Stimulated activated naive B cell treated with anti-CD40 and anti-IgM and Interleukin-4, amounts not matched to agents 10 μg/mL and 1 μg/mL and 100 μg/mL, for 72 hours (primary cell): Measurements from ENCODE around the gene SYPL2.
A peak's percentile ranks its signal among the peaks of the same experiment; 100 is the strongest.

Experiments used
- ATAC-seq, 2 donors: fragments of 150-1000 bp; cut with Tn5 transposase; replicated peaks; 2 replicates each; pipeline ENCODE4 v1.10.0; 2021; ENCODE audit warnings: moderate library complexity in 1 of 2
- DNase-seq: peaks from one replicate; pipeline ENCODE4 v3.0.0; 2021
- H3K27ac Mint-ChIP-seq: one replicate; pipeline ENCODE4 v1.8.0; 2022; ENCODE audit warnings: mild to moderate bottlenecking, mixed read lengths
- H3K27me3 Mint-ChIP-seq, 2 donors: one replicate each; pipeline ENCODE4 v1.8.0; 2022; ENCODE audit warnings: mixed read lengths in 2 of 2
- H3K36me3 Mint-ChIP-seq, 2 donors: one replicate each; pipeline ENCODE4 v1.8.0; 2022; ENCODE audit warnings: mixed read lengths in 2 of 2, mild to moderate bottlenecking in 1 of 2
- H3K4me1 Mint-ChIP-seq, 2 donors: one replicate each; pipeline ENCODE4 v1.8.0; 2022; ENCODE audit warnings: mixed read lengths in 2 of 2, mild to moderate bottlenecking in 1 of 2
- H3K4me3 Mint-ChIP-seq, 2 donors: one replicate each; pipeline ENCODE4 v1.8.0; 2022; ENCODE audit warnings: mild to moderate bottlenecking in 2 of 2, mixed read lengths in 2 of 2, moderate library complexity in 1 of 2
- H3K9me3 Mint-ChIP-seq, 2 donors: one replicate each; pipeline ENCODE4 v1.8.0; 2022; ENCODE audit warnings: mixed read lengths in 2 of 2, mild to moderate bottlenecking in 1 of 2

The SYPL2 gene

DNA sequence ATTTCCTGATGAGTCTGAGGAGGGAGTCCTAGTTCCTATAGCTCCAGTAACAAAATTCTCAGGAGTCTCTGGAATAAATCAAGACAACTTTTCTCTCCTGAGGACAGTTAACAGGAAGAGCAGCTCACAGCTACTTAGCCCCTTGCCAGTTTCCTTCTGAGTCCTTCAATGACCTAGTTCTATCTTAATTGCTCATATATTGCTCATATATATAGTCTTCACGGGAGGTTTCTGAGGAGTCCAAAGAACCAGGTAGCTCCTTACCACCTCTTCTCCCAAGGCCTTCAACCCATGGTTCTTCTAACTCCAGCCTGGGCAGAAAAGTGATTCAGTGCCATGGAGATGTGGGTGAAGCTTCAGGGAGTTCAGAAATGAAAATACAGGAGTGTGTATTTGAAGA, 38.6 kb downstream of the SYPL2 start:
- no peak for DNase-seq
- Mint-ChIP-seq H3K4me1 (peaks cover 25 to 29% of the 10 kb centered on the region in 2 donors), H3K27ac (no peak overlapping the region), H3K9me3 (no peaks in the 10 kb centered on the region), H3K36me3 (peaks cover 5 to 16% of the 10 kb centered on the region in 2 donors), H3K27me3 (peaks cover 8 to 14% of the 10 kb centered on the region in 2 donors), H3K4me3 (no peak overlapping the region)
- ATAC-seq: no peak

DNA sequence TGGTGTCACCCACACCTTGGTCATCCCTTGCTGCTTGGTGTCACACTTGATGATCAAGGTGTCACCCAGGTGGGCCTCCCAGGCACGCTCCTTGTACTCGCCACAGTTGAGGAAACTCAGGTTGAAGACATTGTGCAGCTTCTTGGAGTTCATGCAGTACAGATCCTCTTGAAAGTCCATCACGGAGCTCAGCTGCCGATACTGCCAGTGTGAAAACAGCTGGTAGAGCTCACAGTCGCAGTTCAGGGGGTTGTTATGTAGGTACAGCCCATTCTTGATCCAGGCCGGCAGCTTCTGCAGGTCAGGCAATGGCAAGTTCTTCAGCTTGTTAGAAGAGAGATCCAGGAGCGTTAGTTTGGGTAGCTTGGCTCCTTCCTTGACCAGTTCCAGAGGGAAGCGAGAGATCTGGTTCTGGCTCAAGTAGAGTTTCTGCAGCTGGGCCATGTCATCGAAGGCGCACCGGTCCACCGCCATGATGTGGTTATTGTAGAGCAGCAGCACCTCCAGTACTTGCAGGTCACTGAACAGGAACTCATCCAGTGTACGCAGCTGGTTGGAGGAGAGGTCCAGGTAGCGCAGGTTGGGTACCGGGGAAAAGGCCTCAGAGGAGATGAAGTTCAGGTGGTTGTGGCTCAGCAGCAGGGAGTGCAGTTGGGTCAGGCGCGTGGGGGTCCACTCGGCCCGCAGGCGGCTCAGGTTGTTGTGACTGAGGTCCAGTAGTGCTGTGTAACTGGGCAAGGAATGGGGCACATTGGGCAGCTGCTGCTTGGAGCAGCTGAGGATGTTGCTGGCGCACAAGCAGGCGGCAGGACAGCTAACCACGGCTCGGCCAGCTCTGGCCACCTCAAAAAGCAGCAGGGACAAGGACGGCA, 41.9 kb downstream of the SYPL2 start:
- peak overlapping the region; percentile 59 for H3K27ac Mint-ChIP-seq

DNA sequence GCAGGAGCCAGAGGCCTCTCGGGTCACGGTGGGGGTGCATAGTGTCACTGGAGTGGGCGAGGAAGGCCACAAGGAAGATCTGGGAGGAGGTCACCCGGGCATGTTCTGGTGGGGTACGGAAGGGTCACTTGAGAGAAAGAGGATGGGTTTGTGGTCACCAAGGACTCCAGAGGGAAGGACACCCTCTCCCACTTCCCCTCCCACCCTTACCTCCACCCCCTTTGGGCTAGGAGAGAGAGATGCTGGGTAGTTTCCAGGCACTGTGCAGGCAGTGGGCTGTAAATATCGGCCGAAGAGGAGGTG, 42.5 kb downstream of the SYPL2 start:
- Mint-ChIP-seq H3K36me3 (no peaks in the 10 kb centered on the region), H3K4me1 (peaks cover 19 to 20% of the 10 kb centered on the region in 2 donors), H3K27ac (peak overlapping the region; percentile 59), H3K4me3 (peak overlapping the region; percentile 88 to 89), H3K27me3 (peaks cover 21 to 41% of the 10 kb centered on the region in 2 donors), H3K9me3 (no peaks in the 10 kb centered on the region)
- no peak for DNase-seq
- ATAC-seq: no peak

More for the DNA sequence above, 41.9 kb downstream of the SYPL2 start:
- Mint-ChIP-seq H3K4me1 (peaks cover 19 to 20% of the 10 kb centered on the region in 2 donors), H3K9me3 (no peaks in the 10 kb centered on the region), H3K27me3 (peaks cover 21 to 41% of the 10 kb centered on the region in 2 donors), H3K4me3 (peak overlapping the region; percentile 88 to 89), H3K36me3 (no peaks in the 10 kb centered on the region)
- DNase-seq (no peak), ATAC-seq (no peak)

DNA sequence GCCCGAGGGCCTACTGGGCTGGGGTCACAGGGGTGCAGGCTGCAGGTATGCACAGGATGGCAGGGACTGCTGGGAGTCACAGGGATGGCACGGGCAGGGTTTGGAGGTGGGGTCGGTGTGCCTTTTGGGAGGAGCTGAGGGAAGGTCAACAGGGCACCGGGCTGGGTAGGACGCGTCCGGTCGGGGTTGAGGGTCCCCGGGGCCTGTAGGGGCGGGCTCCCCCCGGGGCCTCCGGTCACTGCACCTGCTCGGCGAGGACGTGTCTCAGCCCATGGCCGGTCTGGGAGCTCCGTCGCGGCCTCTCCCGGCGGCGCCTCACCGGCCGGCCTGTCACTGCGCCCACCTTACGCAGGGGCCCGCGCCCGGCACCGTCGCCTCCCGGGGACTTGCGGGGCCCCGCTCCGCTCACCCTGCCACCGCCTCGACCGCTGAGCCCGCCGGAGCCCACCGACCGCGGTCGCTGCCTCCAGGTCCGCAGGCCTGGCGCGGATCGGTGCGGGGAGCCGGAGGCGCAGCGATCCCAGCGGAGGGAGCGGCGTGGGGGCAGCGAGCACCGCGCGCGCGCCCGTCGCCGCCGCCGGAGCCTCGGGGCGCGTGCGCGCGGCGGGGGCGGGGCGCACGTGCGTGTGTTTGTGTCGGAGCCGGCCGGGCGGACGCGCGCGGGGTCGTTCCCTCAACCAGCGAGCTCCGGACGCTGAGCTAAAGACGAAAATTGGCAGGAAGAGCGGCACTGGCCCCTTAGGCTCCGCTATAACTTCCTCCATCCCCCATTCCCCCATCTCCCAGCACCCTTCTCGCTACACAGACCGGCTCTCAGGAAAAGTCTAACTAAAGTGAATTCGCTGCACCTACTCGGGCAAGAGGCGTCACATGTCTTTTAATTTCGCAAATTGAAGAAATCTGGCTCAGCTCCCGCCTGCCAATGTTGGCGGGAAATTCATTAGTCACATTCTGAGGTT, 43.1 kb downstream of the SYPL2 start, which contains the start of gene AMIGO1:
Gene AMIGO1, minus strand, starts transcription at position 552 of the 959 bp plus-strand sequence. CDS start 815 bp downstream, outside the sequence.
- Mint-ChIP-seq H3K9me3 (no peaks in the 10 kb centered on the region), H3K27ac (peak within 1 kb of the TSS; percentile 59), H3K27me3 (peaks cover 21 to 41% of the 10 kb centered on the region in 2 donors), H3K36me3 (no peaks in the 10 kb centered on the region), H3K4me1 (peaks cover 19 to 20% of the 10 kb centered on the region in 2 donors), H3K4me3 (peak within 1 kb of the TSS; percentile 88 to 89)
- peak; percentile 70 to 74 for ATAC-seq
- DNase-seq: no peak

DNA sequence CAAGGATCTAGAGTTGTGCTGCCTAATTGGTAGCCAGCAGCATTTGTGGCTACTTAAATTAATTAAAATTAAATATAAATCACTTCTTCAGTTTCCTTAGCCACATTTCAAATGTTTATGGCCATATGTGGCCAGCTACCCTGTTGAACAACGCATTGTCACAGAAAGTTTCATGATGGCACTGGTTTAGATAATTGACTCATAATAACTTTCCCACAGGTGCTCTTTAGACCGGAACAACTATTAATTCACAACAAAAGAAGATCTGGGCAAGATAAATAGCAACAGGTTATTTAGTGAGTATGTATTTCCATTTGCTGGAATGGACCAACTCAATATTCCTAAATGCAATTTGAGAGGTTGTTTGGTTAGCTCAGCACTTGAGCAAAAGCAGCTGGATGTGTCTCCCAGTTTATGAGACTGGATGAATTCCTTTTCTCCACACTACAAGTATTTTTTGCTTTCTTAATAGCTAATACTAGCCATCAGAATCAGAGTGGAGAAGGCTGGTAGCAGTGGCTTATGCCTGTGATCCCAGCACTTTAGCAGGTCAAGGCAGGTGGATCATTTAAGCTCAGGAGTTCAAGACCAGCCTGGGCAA, 46.9 kb downstream of the SYPL2 start:
- H3K36me3 Mint-ChIP-seq: no peaks in the 10 kb centered on the region
- no peak overlapping the region for H3K4me3 Mint-ChIP-seq
- H3K27ac Mint-ChIP-seq: no peak overlapping the region
- peaks cover 14 to 19% of the 10 kb centered on the region in 2 donors for H3K4me1 Mint-ChIP-seq
- no peaks in the 10 kb centered on the region for H3K9me3 Mint-ChIP-seq
- ATAC-seq (peak in 1 of 2 donors; percentile 32), DNase-seq (no peak)
- H3K27me3 Mint-ChIP-seq: peaks cover 27 to 43% of the 10 kb centered on the region in 2 donors

DNA sequence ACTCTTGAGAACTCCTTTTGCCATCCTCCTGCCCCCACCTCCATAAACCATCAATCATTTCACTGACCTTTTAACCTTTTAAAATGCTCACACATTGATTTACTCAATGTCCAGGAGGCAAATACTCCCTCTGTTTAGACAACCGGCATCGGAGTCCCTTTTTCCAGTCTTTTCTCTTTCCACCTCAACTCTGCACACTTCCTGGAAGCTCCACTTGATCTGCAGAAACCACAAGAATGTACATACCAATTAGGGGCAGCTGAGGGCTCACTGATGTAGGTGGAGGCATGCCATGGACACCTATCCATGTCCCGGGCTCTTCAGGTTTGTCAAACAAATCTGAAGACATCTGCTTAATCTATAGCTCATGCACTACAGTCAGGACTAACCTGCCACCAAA, 48.5 kb downstream of the SYPL2 start:
- DNase-seq: no peak
- H3K4me3 Mint-ChIP-seq: no peak overlapping the region

DNA sequence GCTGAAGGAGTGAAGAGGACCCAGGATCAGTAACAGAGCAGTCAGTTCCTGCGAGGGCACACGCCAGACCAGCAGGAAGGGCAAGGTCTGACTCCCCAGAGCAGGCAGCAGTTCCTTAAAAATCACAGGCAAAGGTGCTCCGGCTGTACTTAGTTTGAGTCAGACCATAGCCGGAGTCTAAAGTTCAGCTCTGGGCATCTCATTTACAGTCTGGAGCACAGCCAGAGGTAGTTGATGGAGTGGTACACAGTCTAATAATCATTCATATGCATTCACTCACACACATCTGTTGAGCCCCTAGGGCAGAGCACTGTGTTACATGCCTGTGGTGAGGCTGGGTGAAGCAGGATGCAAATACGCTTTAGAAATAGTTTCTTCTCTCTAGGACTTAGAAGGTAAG, 50.5 kb downstream of the SYPL2 start:
- no peak for ATAC-seq
- no peak overlapping the region for H3K27ac Mint-ChIP-seq
- no peaks in the 10 kb centered on the region for H3K4me1 Mint-ChIP-seq
- no peak for DNase-seq
- H3K36me3 Mint-ChIP-seq: no peaks in the 10 kb centered on the region
- no peak overlapping the region for H3K4me3 Mint-ChIP-seq
- no peaks in the 10 kb centered on the region for H3K9me3 Mint-ChIP-seq
- peaks cover 19 to 24% of the 10 kb centered on the region in 2 donors for H3K27me3 Mint-ChIP-seq

More for the DNA sequence above, 48.5 kb downstream of the SYPL2 start:
- no peak for ATAC-seq
- Mint-ChIP-seq H3K4me1 (peaks cover 4 to 7% of the 10 kb centered on the region in 2 donors), H3K27ac (no peak overlapping the region), H3K9me3 (no peaks in the 10 kb centered on the region), H3K36me3 (no peaks in the 10 kb centered on the region), H3K27me3 (peaks cover 20 to 33% of the 10 kb centered on the region in 2 donors)

DNA sequence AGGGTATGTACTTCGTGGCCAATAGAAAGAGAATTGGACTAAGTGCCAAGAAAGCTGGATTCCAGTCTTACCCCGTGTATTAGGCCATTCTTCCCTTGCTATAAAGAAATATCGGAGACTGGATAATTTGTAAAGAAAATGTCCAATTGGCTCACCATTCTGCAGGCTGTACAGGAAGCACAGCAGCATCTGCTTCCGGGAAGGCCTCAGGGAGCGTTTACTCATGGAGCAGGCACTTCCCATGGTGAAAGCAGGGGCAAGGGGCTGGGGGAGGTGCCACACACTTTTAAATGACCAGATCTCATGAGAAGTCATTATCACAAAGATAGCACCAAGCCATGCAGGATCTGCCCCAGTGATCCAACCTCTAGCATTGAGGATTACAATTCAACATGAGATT, 51.0 kb downstream of the SYPL2 start:
- no peak overlapping the region for H3K4me3 Mint-ChIP-seq
- ATAC-seq: no peak
- H3K27ac Mint-ChIP-seq: no peak overlapping the region
- no peaks in the 10 kb centered on the region for H3K9me3 Mint-ChIP-seq
- H3K27me3 Mint-ChIP-seq: peaks cover 23 to 24% of the 10 kb centered on the region in 2 donors
- no peaks in the 10 kb centered on the region for H3K36me3 Mint-ChIP-seq
- no peak for DNase-seq
- H3K4me1 Mint-ChIP-seq: no peaks in the 10 kb centered on the region

DNA sequence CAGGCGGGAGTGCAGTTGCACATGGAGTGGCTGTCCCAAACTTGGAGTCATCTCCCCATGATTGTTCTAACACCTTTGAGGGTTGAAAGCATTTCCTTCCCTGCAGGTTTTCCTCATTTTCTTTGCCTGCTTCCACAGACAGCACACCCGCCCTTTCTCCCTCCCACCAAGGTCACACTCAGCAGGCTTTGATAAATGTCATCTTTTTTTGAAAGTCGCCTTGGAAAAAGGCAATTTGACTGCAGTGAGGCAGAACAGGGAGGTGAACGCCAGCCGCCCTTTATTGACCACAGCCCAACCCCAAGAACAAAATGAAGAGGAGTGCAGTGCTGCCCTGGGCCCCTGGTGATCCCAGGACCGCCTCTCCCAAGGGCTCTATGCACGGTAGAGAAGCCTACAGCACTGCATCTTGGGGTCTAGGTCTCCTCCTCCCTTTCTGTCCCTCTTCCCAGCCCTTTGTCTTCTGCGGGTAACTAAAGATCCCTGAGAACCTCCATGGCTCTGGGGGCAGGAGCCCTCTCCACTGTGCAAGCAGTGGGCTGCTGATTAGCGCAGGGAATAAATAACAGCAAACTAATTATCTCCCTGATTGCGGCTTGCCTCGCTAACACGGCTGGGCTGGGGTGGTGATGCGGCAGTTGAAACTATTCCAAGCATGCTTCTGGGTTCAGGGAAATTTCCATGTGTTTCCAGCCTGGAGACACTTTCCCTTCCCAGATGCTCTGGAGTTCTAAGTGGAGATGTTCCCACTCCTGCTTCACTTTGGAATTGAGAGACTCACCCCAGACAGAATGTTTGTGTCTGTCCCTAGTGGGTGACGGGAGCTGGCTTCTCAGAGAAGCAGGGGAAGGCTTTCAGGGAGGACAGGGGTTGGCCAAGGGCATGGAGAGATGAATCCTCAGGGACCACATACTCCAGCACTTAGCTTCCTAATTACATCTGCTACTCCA, 54.9 kb downstream of the SYPL2 start:
- Mint-ChIP-seq H3K9me3 (no peaks in the 10 kb centered on the region), H3K27me3 (peaks cover 22 to 28% of the 10 kb centered on the region in 2 donors), H3K27ac (no peak overlapping the region), H3K4me1 (no peaks in the 10 kb centered on the region), H3K36me3 (no peaks in the 10 kb centered on the region), H3K4me3 (no peak overlapping the region)
- ATAC-seq (no peak), DNase-seq (no peak)

DNA sequence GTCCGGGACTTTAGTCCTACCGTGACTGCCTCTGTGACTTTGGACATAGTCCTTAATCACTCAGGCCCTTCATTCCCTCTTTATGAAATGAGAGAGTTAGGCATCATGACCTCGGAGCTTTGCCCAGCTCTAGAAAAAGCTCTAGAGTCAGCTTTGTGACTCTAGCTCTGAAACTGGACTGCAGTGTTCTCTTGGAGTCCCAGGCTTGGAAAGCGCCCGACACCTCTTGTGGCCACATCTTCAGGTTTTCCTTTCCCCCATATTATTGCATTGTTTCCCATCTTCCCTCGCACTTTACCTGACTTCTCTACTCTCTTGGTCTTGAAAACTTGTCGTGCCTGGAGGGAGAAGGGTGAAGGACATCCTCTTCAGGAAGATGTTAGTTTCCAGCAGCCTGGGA, 55.7 kb downstream of the SYPL2 start:
- no peaks in the 10 kb centered on the region for H3K36me3 Mint-ChIP-seq
- H3K27me3 Mint-ChIP-seq: peaks cover 22 to 23% of the 10 kb centered on the region in 2 donors
- no peak overlapping the region for H3K4me3 Mint-ChIP-seq
- no peak for DNase-seq
- H3K4me1 Mint-ChIP-seq: peaks cover under 1% of the 10 kb centered on the region in 2 donors
- no peak for ATAC-seq
- H3K9me3 Mint-ChIP-seq: no peaks in the 10 kb centered on the region
- H3K27ac Mint-ChIP-seq: no peak overlapping the region

DNA sequence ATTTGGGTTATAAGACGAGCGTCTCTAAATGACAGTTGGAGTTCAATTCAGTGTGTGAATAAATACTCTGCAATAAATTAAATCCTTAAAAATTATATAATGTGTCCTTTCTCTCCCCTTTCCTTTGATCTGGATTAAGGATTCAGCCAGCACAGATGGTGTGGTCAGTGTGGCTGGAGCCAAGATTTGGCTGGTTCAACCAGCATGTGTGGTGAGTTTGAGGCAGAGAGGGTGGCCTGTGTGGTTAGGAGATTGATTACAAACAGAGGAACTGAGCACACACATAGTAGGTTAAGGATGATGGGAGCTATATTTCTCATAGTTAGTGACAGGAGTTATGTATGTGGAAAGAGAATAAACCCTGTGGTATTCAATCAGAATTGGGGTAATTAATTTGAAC, 57.4 kb downstream of the SYPL2 start:
- Mint-ChIP-seq H3K27me3 (peaks cover 22 to 36% of the 10 kb centered on the region in 2 donors), H3K36me3 (no peaks in the 10 kb centered on the region), H3K9me3 (no peaks in the 10 kb centered on the region), H3K27ac (no peak overlapping the region), H3K4me3 (no peak overlapping the region), H3K4me1 (peaks cover 9 to 13% of the 10 kb centered on the region in 2 donors)
- DNase-seq: no peak
- no peak for ATAC-seq

DNA sequence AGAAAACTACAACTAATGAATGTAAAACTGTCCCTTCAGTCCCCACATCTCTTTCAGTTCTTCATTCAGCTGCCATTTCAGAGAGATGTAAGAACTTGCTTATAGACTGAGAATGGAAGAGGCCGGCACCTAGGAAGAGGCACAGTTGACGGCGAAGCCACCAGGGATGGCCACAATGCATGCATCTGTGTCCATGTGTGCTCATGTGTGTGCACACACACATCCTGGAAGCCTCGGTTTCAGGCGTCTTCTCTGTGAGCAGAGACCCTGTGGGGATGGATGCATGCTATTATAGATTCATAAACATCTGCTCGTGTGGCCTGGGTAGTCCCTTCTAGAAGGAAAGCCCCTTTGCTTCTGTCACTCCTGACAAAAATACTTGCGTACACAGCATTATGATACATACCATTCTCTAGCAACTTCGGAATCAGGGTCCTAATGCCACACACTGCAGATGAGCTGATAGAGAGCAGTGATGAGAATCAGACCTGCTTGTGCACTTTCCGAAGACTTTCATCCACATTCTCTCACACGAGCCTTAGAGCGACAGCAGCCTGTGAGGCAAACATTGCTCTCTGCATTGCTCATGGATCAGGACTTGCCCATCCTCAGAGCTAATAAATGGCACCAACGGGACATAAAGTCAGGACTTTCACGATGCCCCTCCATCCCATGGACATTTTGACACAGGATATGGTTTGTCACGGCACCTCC, 60.9 kb downstream of the SYPL2 start:
- Mint-ChIP-seq H3K27ac (peak overlapping the region; percentile 48), H3K27me3 (peaks cover 6 to 24% of the 10 kb centered on the region in 2 donors), H3K36me3 (no peaks in the 10 kb centered on the region), H3K9me3 (no peaks in the 10 kb centered on the region), H3K4me3 (peak overlapping the region; percentile 40 to 46), H3K4me1 (peaks cover 10 to 17% of the 10 kb centered on the region in 2 donors)
- peak; percentile 74 to 84 for ATAC-seq
- no peak for DNase-seq
